HuH-7 (cell line): ENCODE data around the gene CCDC154.

ENCODE experiments used
- DNase-seq: peaks from one replicate; pipeline ENCODE4 v3.0.0; 2011; ENCODE audit warnings: low spot score

The CCDC154 gene

GRCh38 chr16:1435921-1436697 lies 8.2 kb downstream of the CCDC154 start:
- peak; percentile 79 for DNase-seq

- no peak for DNase-seq
Observed at GRCh38 chr16:1434644-1435592, 9.4 kb downstream of the CCDC154 start.

GRCh38 chr16:1433756-1434155 lies 10.6 kb downstream of the CCDC154 start:
- DNase-seq = no peak

- DNase-seq = no peak
Observed at GRCh38 chr16:1433263-1433560, 11.1 kb downstream of the CCDC154 start.

- no peak for DNase-seq
Observed at GRCh38 chr16:1432388-1433262, 11.7 kb downstream of the CCDC154 start.

- no peak for DNase-seq
Observed at GRCh38 chr16:1431497-1432270, 12.7 kb downstream of the CCDC154 start.

- peak; percentile 78 for DNase-seq
Observed at GRCh38 chr16:1430759-1431496, 13.4 kb downstream of the CCDC154 start, which contains the start of gene PERCC1. Gene PERCC1, plus strand, starts transcription at chr16:1431078. Its CDS starts 1,516 bp downstream, at chr16:1432594.

- no peak for DNase-seq
Observed at GRCh38 chr16:1430214-1430758, 14.1 kb downstream of the CCDC154 start.

GRCh38 chr16:1429631-1430030 lies 14.7 kb downstream of the CCDC154 start:
- DNase-seq = no peak

- DNase-seq = no peak
Observed at GRCh38 chr16:1429012-1429411, 15.3 kb downstream of the CCDC154 start.

- no peak for DNase-seq
Observed at GRCh38 chr16:1428511-1428910, 15.8 kb downstream of the CCDC154 start.

- no peak for DNase-seq
Observed at GRCh38 chr16:1427473-1428461, 16.6 kb downstream of the CCDC154 start.

GRCh38 chr16:1426734-1427471 lies 17.5 kb downstream of the CCDC154 start:
- DNase-seq = no peak

GRCh38 chr16:1425616-1426370 lies 18.6 kb downstream of the CCDC154 start:
- no peak for DNase-seq

GRCh38 chr16:1424028-1424427 lies 20.3 kb downstream of the CCDC154 start:
- no peak for DNase-seq

- DNase-seq = no peak
Observed at GRCh38 chr16:1422076-1422475, 22.3 kb downstream of the CCDC154 start.

- no peak for DNase-seq
Observed at GRCh38 chr16:1420111-1420539, 24.2 kb downstream of the CCDC154 start.
